Ascending aorta (tissue), 2 donors: ENCODE data around the gene UEVLD. TPM values are rescaled to one million over a fixed set of nuclear protein-coding genes. Genes with fewer than 3 reads are reported as not detected.

ENCODE experiments used
- DNase-seq, 2 donors: peaks; one replicate each; pipeline ENCODE4 v3.0.0-alpha.2; 2019; ENCODE audit warnings: low spot score in 2 of 2
- H3K27ac ChIP-seq, 2 donors: fragments of 200-600 bp; sonication (generic); one replicate each; pipeline ENCODE4 v1.5.1; 2016 to 2017; ENCODE audit warnings: mild to moderate bottlenecking in 1 of 2
- H3K27me3 ChIP-seq: fragments of 200-600 bp; sonication (generic); one replicate; pipeline ENCODE4 v1.5.1; 2017
- H3K36me3 ChIP-seq, 2 donors: fragments of 200-600 bp; sonication (generic); one replicate each; pipeline ENCODE4 v1.5.1; 2016
- H3K4me1 ChIP-seq, 2 donors: fragments of 200-600 bp; sonication (generic); one replicate each; pipeline ENCODE4 v1.5.1; 2016 to 2017; ENCODE audit warnings: mild to moderate bottlenecking in 1 of 2
- H3K4me3 ChIP-seq, 2 donors: fragments of 200-600 bp; sonication (generic); one replicate each; pipeline ENCODE4 v1.5.1; 2016 to 2017; ENCODE audit warnings: mild to moderate bottlenecking in 1 of 2
- H3K9me3 ChIP-seq, 2 donors: fragments of 200-600 bp; sonication (generic); one replicate each; pipeline ENCODE4 v1.5.1; 2016
- intact Hi-C: fragments of 100-400 bp; cut with DNase I; formaldehyde crosslinking; loops from one replicate; pipeline ENCODE4 v1.15.1; 2023
- total RNA-seq: library from RNA; depleted of rRNA; stranded (reverse); fragments of >200 nt; gene quantifications from one replicate; pipeline ENCODE4 v1.1.0, GENCODE V29; 2016
- TF ChIP-seq, protein P1 (sequence below), 3 experiments: fragments of 200-600 bp in 2 of 3; fragments of 450-650 bp in 1 of 3; sonication (generic) in 2 of 3; IDR thresholded peaks; one replicate each; pipeline ENCODE4 v1.5.1; 2016 to 2019; ENCODE audit warnings: antibody characterized with exemption in 3 of 3, mild to moderate bottlenecking in 1 of 3, moderate library complexity in 1 of 3

Gene UEVLD
- total RNA-seq, 1 donor from 2014 or later, result 10.1 TPM

DNA sequence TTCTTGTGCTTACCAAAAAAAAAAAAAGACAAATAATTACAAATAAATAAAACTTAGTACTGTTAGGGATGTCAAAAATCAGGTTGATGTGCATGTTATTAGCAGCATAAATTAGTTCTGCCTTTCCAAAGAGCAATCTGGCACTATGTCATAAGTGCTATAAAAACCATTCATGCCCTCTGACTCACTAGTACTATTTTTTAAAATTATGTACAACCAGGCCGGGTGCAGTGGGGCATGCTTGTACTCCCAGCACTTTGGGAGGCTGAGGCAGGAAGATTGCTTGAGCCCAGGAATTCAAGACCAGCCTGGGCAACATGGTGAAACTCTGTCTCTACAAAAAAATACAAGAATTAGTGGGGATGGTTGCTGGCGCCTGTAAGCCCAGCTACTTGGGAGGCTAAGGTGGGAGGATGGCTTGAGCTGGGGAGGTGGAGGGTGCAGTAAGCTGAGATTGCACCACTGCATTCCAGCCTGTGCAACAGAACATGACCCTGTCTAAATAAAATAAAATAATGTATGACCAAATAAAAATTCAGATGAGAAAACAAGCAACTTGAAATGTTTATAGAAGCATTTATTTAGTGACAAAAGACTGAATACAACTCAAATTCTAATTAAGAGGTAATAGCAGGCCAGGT lies 25.3 kb downstream of the UEVLD start:
- Histone ChIP-seq H3K27me3 (no peaks in the 10 kb centered on the region), H3K27ac (no peak overlapping the region), H3K36me3 (peaks cover 47 to 75% of the 10 kb centered on the region in 2 donors), H3K9me3 (no peaks in the 10 kb centered on the region), H3K4me1 (no peaks in the 10 kb centered on the region), H3K4me3 (no peak overlapping the region)
- intact Hi-C loops, result no loop called here
- no peak for DNase-seq
- TF ChIP-seq, protein P1, sequence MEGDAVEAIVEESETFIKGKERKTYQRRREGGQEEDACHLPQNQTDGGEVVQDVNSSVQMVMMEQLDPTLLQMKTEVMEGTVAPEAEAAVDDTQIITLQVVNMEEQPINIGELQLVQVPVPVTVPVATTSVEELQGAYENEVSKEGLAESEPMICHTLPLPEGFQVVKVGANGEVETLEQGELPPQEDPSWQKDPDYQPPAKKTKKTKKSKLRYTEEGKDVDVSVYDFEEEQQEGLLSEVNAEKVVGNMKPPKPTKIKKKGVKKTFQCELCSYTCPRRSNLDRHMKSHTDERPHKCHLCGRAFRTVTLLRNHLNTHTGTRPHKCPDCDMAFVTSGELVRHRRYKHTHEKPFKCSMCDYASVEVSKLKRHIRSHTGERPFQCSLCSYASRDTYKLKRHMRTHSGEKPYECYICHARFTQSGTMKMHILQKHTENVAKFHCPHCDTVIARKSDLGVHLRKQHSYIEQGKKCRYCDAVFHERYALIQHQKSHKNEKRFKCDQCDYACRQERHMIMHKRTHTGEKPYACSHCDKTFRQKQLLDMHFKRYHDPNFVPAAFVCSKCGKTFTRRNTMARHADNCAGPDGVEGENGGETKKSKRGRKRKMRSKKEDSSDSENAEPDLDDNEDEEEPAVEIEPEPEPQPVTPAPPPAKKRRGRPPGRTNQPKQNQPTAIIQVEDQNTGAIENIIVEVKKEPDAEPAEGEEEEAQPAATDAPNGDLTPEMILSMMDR (IDR thresholded peaks at IDR 0.05), result no peak

DNA sequence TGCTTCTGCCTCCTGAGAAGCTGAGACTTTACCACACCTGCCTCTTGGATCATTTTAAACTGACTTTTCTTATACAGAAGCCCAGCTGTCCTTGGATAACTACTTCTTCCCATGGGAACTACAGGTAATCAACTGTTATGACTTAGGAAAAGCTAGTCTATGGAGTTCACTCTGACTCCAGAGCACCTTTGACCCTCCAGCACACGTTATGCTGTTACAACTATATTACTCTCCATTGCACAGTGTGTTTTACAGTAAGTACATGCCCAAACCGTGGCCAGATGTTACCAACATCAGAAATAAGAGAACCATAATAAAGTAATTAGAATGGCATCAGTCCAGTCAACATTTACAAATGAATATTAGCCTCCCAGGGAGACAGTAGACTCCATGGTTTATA lies 40.5 kb downstream of the UEVLD start:
- Histone ChIP-seq H3K4me1 (no peaks in the 10 kb centered on the region), H3K4me3 (no peak overlapping the region), H3K9me3 (no peaks in the 10 kb centered on the region), H3K27me3 (no peaks in the 10 kb centered on the region), H3K27ac (no peak overlapping the region), H3K36me3 (peaks cover 31 to 49% of the 10 kb centered on the region in 2 donors)
- TF ChIP-seq, protein P1 (IDR thresholded peaks at IDR 0.05), result no peak
- no peak for DNase-seq
- intact Hi-C loops, result no loop called here

GRCh38 chr11:18540207-18541009 lies 48.1 kb downstream of the UEVLD start:
- Histone ChIP-seq H3K36me3 (peaks cover 4 to 41% of the 10 kb centered on the region in 2 donors), H3K9me3 (no peaks in the 10 kb centered on the region), H3K27me3 (no peaks in the 10 kb centered on the region), H3K27ac (no peak overlapping the region), H3K4me3 (no peak overlapping the region), H3K4me1 (no peaks in the 10 kb centered on the region)
- no peak for DNase-seq
- intact Hi-C loops, result no loop called here
- TF ChIP-seq, protein P1 (IDR thresholded peaks at IDR 0.05), result peak in 1 of 3 experiments; percentile 20

DNA sequence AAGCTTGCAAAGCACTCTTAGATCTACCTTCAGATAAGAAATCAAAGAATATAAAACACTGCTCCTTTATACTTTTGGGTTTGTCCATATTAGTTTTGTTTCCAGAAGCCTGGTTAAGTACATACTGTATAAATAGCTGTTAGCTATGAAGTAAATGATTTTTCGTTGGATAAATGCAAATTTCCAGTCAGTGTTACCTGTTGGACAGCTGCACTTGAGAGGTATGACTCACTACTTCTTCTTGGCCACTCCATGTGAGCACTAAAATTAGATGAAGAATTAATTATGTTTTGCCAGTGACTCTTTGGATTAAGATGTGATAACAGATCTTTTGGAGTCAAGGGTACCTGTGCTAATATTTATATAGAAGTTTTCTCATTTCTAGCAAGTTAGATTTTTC lies 52.3 kb downstream of the UEVLD start:
- no peak overlapping the region for H3K4me3 ChIP-seq
- H3K36me3 ChIP-seq, result peaks cover 6 to 14% of the 10 kb centered on the region in 2 donors
- no peak for DNase-seq
- H3K27ac ChIP-seq, result no peak overlapping the region
- no peaks in the 10 kb centered on the region for H3K4me1 ChIP-seq
- H3K27me3 ChIP-seq, result no peaks in the 10 kb centered on the region
- TF ChIP-seq, protein P1 (IDR thresholded peaks at IDR 0.05), result no peak
- intact Hi-C loops, result no loop called here
- no peaks in the 10 kb centered on the region for H3K9me3 ChIP-seq

GRCh38 chr11:18534245-18534644 lies 54.3 kb downstream of the UEVLD start:
- H3K36me3 ChIP-seq, result peaks cover 6 to 14% of the 10 kb centered on the region in 2 donors
- no peaks in the 10 kb centered on the region for H3K9me3 ChIP-seq
- H3K4me3 ChIP-seq, result no peak overlapping the region
- intact Hi-C loops, result no loop called here
- H3K27me3 ChIP-seq, result no peaks in the 10 kb centered on the region
- no peak overlapping the region for H3K27ac ChIP-seq
- no peaks in the 10 kb centered on the region for H3K4me1 ChIP-seq
- no peak for DNase-seq
- TF ChIP-seq, protein P1 (IDR thresholded peaks at IDR 0.05), result no peak
